ENCODE measurements around the gene TRPM1.

Gene TRPM1

DNA sequence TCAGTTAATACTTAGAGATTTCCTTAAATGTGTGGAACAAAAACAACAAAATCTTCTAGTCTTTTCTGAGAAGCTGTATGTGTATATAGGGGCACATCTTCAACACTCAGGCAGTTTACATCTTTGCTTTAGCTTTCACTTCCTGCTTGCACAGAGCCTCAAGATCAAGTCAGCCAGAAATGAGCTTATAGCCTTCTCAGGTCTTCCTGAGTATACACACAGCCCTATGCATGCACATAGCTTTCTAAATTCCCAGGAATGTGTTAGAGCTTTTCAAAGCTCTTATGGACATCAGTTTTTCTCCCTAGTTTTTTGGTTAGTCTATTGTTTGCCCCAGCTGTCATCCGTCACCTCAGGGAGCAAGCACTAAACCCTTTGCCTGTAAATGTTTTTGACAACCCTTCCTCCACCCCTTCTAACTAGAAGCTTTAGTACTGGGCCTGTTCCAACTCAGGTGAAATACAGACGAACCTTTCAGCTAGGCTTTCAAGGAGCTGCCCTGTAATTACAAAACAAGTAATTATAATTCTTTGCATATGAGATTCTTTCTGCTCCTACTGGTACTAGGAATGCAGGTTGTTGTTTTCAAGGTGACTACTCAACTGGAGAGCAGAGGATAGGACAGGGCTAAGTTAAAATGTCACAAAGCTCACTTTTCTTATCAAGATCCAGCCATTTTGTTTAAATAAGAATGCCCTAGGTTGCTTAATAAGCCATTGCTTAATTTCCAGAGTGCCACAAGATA, 87.5 kb downstream of the TRPM1 start:
- DNase-seq: no peak

DNA sequence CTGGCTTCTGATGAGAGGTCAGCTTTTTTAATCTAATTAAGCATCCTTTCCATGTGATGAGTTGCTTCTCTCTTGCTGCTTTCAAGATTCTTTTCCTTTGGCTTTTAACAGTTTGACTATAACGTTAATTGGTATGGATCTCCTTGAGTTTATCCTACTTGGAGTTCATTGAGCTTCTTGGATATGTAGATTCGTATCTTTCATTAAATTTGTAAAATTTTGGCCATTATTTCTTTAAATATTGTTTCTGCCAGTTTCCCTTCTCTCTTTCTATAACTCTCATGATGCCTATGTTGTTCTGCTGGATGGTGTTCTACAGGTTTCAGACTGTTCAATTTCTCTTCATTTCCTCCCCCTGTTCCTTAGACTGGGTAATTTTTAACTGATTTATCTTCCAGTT, 89.1 kb downstream of the TRPM1 start:
- no peak for DNase-seq

GRCh38 chr15:31010036-31010435, 91.5 kb downstream of the TRPM1 start:
- DNase-seq: no peak

- no peak for DNase-seq
Observed at GRCh38 chr15:31005660-31006059, 95.9 kb downstream of the TRPM1 start.

GRCh38 chr15:31004220-31004733, 97.2 kb downstream of the TRPM1 start:
- peak in 1 of 2 donors; percentile 66 for DNase-seq

- DNase-seq: no peak
Observed at GRCh38 chr15:31001702-31002101, 99.8 kb downstream of the TRPM1 start.

DNA sequence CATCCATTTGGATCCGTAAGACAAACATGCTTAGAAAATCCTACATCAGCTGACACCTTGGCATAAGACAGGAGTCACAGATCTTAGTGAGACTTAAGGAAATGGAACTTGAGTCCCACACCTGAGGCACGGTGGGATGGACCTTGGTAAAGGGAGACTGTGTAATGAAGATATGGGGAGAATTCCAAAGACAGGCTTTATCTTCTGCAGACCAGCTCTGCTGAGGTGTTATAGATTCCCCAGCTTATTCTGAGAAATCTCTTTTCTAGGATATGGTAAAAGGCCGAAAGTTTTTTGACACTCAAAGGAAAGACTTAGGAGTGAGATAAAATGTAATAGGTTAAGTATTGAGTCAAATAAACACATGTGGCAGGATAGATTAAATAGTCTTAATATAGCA, 101.8 kb downstream of the TRPM1 start:
- DNase-seq: no peak

GRCh38 chr15:30997270-30997669, 104.3 kb downstream of the TRPM1 start:
- DNase-seq: no peak

- no peak for DNase-seq
Observed at GRCh38 chr15:30992249-30992864, 109.2 kb downstream of the TRPM1 start.

DNA sequence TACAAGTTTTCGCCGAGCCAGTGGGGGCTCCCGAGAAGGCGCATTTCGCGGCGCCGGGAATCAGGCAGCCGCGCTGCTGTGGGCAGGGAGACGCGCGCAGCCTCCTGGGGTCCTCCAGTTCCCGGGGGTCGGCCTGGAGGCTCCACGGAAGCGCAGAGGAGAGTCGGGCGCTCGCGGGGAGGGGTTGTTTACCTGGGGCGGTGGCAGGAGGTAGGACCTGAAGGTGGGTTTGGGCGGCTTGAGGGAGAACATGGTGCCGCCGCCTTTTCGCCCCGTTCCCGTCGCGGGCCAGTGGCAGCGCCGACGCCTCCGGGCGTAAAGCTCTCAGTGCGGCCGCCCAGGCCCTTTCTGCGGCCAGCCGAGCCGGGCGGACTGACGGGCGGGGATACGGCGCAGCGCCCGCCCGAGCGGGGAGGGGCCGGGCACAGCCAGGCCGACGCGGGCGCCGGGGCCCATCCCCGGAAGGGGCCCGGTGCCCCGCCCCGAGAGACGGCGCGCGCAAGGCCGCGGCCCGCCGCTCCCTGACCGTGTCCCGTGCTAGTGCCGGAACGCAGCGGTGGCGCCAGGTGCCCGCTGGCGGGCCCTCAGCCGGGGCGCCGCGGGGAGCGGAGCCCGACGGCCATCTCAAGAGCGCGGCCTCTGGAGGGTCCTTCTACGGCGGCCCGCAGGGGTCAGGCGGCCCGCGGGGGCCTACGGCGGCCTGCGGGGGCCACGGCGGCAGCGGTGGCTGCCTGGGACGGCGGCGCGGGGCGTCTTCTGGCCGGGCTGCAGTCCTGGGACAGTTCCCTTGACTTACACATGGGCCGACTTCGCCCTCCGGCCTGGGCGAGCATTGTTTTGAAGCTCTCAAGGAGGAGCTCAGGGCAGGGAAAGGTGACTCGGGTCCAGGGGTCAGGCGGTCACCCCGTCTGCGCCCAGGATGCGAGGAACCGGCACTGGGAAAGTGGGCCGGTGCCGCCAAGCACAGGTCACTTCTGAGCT, 110.0 kb downstream of the TRPM1 start, which contains the start of gene MTMR10:
Gene MTMR10, minus strand, starts transcription at position 374 of the 981 bp plus-strand sequence. Its CDS starts 122 bp downstream, at position 252.
- peak; percentile 78 to 81 for DNase-seq

- DNase-seq: peak in 1 of 2 donors; percentile 3
Observed at GRCh38 chr15:30990446-30991254, 110.9 kb downstream of the TRPM1 start.

- no peak for DNase-seq
Observed at GRCh38 chr15:30990036-30990435, 111.5 kb downstream of the TRPM1 start.

GRCh38 chr15:30985081-30985531, 116.4 kb downstream of the TRPM1 start:
- DNase-seq: no peak

- DNase-seq: no peak
Observed at GRCh38 chr15:30984542-30984941, 117.0 kb downstream of the TRPM1 start.

DNA sequence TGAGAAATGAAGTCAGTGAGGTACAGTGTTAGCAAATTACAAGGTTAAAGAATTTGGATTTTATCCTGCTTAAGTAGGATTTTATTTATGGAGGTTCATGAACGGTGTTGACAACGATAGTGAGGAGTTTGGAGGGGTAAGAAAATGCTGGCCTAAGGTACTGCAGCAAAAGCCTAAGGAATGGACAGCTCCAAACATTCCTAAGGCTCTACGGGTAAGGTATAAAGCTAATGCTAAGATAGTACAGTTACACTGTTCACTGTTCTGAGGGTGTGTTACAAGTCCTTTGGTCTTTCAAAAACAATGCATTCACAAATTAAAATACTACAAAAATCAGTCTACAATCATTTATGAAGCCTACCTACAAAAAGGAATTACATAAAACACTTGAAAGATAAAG, 117.4 kb downstream of the TRPM1 start:
- no peak for DNase-seq

GRCh38 chr15:30979457-30979856, 122.1 kb downstream of the TRPM1 start:
- no peak for DNase-seq

DNA sequence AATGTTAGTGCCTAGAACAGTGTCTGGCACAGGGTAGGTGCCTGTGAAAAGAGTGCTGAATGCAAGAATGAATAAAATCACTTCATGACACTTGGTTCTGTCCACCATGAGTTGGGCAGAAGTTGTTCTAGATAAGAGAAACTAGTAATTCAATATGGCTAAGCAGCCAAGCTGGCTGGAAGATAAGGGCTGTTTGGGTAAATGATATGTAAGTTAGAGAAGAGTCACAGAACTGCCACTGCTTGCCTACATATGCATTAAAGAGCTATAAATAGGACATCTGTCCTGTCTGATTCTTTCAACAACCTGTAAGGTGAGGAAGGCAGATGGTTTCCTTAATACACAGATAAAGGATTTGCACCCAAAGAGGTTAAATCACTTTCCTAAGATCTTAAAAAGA, 123.2 kb downstream of the TRPM1 start:
- DNase-seq: no peak

GRCh38 chr15:30974112-30974511, 127.4 kb downstream of the TRPM1 start:
- DNase-seq: no peak

- no peak for DNase-seq
Observed at GRCh38 chr15:30973379-30973778, 128.1 kb downstream of the TRPM1 start.

GRCh38 chr15:30969724-30970123, 131.8 kb downstream of the TRPM1 start:
- DNase-seq: no peak

DNA sequence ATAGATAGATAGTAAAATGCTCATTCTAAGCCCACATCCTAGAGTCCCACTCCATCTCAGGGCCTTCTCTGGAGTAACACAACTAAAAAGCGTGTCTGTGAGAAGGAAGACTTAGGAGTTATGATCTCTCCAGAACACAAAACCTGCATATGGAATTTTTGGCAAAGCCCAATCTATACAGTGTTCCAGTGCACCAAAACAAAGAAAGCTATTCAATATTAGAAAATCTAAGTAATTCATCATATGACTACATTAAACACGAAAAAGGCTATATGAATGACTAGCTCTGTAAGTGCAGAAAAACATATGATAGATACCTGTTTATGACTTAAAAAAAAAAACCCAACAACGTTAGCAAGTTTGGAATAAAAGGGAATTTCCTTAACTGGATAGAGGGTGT, 137.8 kb downstream of the TRPM1 start:
- no peak for DNase-seq

GRCh38 chr15:30962659-30963058, 138.9 kb downstream of the TRPM1 start:
- DNase-seq: no peak

All from CD4-positive, alpha-beta T cell treated with Interleukin-1 beta for 1 hour (primary cell).